T-helper 1 cell treated with Interleukin-12 subunit alpha and Interleukin-12 subunit beta and Interleukin-4 antibody, amounts not matched to agents 30 μg/mL and 1 μg/mL, for 36 hours (primary cell): ENCODE data around the gene GALNT3.

ENCODE experiments used
- H3K27ac Mint-ChIP-seq: one replicate; pipeline ENCODE4 v1.8.0; 2021; ENCODE audit warnings: mild to moderate bottlenecking, mixed read lengths
- H3K27me3 Mint-ChIP-seq: one replicate; pipeline ENCODE4 v1.8.0; 2021; ENCODE audit warnings: low read depth, mixed read lengths
- H3K36me3 Mint-ChIP-seq: one replicate; pipeline ENCODE4 v1.8.0; 2021; ENCODE audit warnings: low read depth, mixed read lengths
- H3K4me1 Mint-ChIP-seq: one replicate; pipeline ENCODE4 v1.8.0; 2021; ENCODE audit warnings: low read depth, mixed read lengths
- H3K4me3 Mint-ChIP-seq: one replicate; pipeline ENCODE4 v1.8.0; 2021; ENCODE audit warnings: mild to moderate bottlenecking, moderate library complexity, mixed read lengths
- H3K9me3 Mint-ChIP-seq: one replicate; pipeline ENCODE4 v1.8.0; 2021; ENCODE audit warnings: mixed read lengths

Gene GALNT3

DNA sequence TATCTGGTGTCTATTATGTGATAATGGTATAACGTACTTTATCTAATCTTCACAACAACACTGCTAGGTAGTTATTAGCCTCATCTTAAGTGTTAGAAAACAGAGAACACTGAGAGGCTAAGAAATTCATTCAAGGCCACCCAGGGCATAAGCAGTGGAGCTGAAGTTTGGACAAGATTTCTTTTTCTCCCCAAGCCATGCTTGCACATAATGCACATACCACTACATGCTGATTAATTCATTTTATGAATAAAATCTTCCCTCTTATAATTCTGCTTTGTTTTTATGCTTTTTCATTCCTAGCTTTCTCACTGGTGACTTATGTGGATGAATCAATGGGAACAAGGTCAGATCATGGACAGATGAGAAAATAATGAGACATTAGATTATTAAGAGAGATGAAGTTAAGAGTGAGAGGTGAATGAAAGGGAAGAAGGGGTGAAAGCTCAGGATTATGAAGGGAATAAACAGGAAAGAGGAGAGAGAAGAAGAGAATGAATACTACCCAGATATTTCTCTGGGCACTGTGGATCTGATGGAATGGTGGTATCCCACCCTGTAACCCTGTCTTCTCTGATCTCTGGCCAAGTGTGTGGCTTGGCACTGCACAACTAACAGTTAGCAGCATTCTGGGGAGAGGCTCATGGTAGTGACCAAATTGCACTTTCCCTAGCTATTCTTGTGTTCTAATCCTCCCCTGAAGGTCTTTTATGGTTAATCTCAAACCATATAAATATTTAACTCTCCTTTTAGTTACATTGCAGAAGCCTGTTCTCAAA lies 17.7 kb upstream of the GALNT3 start:
- H3K27ac Mint-ChIP-seq: no peak overlapping the region
- no peaks in the 10 kb centered on the region for H3K27me3 Mint-ChIP-seq
- H3K36me3 Mint-ChIP-seq: peaks cover 3% of the 10 kb centered on the region
- H3K4me3 Mint-ChIP-seq: no peak overlapping the region
- no peaks in the 10 kb centered on the region for H3K9me3 Mint-ChIP-seq
- H3K4me1 Mint-ChIP-seq: no peaks in the 10 kb centered on the region

- H3K27ac Mint-ChIP-seq: no peak overlapping the region
- H3K4me1 Mint-ChIP-seq: no peaks in the 10 kb centered on the region
- H3K27me3 Mint-ChIP-seq: no peaks in the 10 kb centered on the region
- H3K9me3 Mint-ChIP-seq: no peaks in the 10 kb centered on the region
- peaks cover 3% of the 10 kb centered on the region for H3K36me3 Mint-ChIP-seq
- H3K4me3 Mint-ChIP-seq: no peak overlapping the region
Observed at GRCh38 chr2:165810418-165810817, 16.4 kb upstream of the GALNT3 start.

- Mint-ChIP-seq H3K4me1 (no peaks in the 10 kb centered on the region), H3K27me3 (no peaks in the 10 kb centered on the region), H3K9me3 (peaks cover 7% of the 10 kb centered on the region), H3K36me3 (peaks cover 7% of the 10 kb centered on the region), H3K27ac (no peak overlapping the region), H3K4me3 (no peak overlapping the region)
Observed at GRCh38 chr2:165804719-165805118, 10.7 kb upstream of the GALNT3 start.

- H3K36me3 Mint-ChIP-seq: peaks cover 9% of the 10 kb centered on the region
- H3K4me1 Mint-ChIP-seq: no peaks in the 10 kb centered on the region
- H3K4me3 Mint-ChIP-seq: no peak overlapping the region
- no peaks in the 10 kb centered on the region for H3K27me3 Mint-ChIP-seq
- peaks cover 7% of the 10 kb centered on the region for H3K9me3 Mint-ChIP-seq
- no peak overlapping the region for H3K27ac Mint-ChIP-seq
Observed at GRCh38 chr2:165803123-165803760, 9.2 kb upstream of the GALNT3 start.

DNA sequence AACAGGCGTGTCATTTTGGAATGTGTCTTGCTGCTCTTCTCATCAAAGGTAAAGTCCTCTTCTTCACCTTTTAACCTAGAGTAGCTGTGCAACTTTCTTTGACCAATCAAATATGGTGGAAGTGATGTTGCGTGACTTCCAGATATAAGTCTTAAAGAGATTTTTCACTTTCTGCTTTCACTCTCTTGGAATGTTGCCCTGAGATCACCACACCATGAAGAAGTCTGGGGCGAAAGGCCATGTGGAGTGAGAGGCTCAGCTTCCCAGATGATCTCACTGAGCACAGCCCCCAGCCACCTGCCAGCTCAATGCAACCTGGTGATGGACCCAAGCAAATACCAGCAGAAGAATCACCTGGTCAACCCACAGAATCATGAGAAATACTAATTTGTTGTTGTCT lies 7.1 kb upstream of the GALNT3 start:
- peaks cover 7% of the 10 kb centered on the region for H3K36me3 Mint-ChIP-seq
- no peaks in the 10 kb centered on the region for H3K27me3 Mint-ChIP-seq
- H3K4me3 Mint-ChIP-seq: no peak overlapping the region
- peaks cover 7% of the 10 kb centered on the region for H3K9me3 Mint-ChIP-seq
- peaks cover 4% of the 10 kb centered on the region for H3K4me1 Mint-ChIP-seq
- no peak overlapping the region for H3K27ac Mint-ChIP-seq

- Mint-ChIP-seq H3K4me3 (no peak overlapping the region), H3K9me3 (peaks cover 7% of the 10 kb centered on the region), H3K27me3 (peaks cover 5% of the 10 kb centered on the region), H3K4me1 (peaks cover 26% of the 10 kb centered on the region), H3K36me3 (peaks cover 16% of the 10 kb centered on the region), H3K27ac (no peak overlapping the region)
Observed at GRCh38 chr2:165796819-165797530, 2.9 kb upstream of the GALNT3 start.

DNA sequence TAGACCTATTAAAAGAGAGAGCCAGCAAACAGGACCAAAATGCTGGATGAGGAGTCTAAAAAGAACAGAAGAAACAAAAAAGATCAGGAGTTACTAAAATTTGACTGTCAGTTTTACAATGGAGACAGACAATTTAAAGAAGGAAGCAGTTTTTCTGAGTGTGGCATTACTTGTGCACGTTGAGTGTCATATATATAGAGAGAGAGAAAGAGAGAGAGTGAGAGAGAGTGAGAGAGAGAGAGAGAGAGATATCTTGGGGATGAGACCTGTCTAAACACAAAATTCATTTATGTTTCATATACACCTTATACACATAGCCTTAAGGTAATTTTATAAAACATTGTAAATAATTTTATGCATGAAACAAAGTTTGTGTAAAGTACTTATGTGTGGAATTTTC lies 2.1 kb upstream of the GALNT3 start:
- Mint-ChIP-seq H3K27ac (no peak overlapping the region), H3K9me3 (peaks cover 2% of the 10 kb centered on the region), H3K27me3 (peaks cover 5% of the 10 kb centered on the region), H3K36me3 (peaks cover 20% of the 10 kb centered on the region), H3K4me3 (no peak overlapping the region), H3K4me1 (peaks cover 32% of the 10 kb centered on the region)

DNA sequence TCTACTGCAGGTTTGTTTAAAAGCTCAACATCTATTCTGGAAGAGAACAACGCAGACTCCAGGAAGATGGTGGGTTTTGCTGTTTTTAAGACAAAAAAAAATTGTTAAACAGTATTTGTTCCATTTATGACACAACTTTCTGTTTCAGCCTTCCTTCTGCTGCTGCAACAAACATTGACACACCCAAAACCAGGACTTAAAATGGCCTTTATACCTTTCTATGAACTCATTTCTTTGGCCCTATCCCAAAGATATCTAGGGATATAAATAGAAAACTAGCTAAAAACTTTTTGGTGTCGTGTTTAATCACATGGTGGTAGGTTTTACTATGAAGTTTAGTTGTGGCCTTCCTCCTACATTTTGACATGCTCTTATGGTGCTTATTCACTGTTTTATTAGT lies 964 bp upstream of the GALNT3 start:
- H3K36me3 Mint-ChIP-seq: peaks cover 17% of the 10 kb centered on the region
- peak overlapping the region; percentile 93 for H3K27ac Mint-ChIP-seq
- peak overlapping the region; percentile 90 for H3K4me3 Mint-ChIP-seq

DNA sequence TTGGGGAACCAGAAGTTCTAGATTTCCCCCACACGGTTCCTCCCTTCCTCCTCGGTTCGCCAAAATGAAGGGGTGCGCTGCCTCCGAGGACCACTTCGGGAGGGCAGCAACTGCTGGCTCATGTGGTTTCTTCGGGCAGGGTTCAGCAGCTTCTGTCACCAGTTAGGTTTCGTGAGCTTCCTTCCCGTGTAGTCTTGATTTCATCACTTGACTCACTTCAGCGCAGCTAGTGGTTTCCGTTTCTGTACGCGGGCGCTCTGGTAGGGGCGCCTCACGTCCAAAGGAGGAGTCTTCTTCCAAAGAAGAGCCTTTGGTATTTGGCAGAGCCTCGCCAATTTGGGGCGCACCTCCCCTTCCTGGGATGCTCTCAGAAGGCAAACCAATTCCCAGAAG lies 485 bp upstream of the GALNT3 start:
- Mint-ChIP-seq H3K27me3 (peaks cover 5% of the 10 kb centered on the region), H3K4me3 (peak overlapping the region; percentile 90), H3K9me3 (no peaks in the 10 kb centered on the region), H3K4me1 (peaks cover 32% of the 10 kb centered on the region), H3K27ac (peak overlapping the region; percentile 93), H3K36me3 (peaks cover 15% of the 10 kb centered on the region)

More for the DNA sequence above, 964 bp upstream of the GALNT3 start:
- peaks cover 32% of the 10 kb centered on the region for H3K4me1 Mint-ChIP-seq
- H3K9me3 Mint-ChIP-seq: no peaks in the 10 kb centered on the region
- H3K27me3 Mint-ChIP-seq: peaks cover 5% of the 10 kb centered on the region

- Mint-ChIP-seq H3K27ac (peak overlapping the region; percentile 94), H3K4me3 (peak overlapping the region; percentile 96), H3K9me3 (no peaks in the 10 kb centered on the region)
Observed at GRCh38 chr2:165793161-165793778, 777 bp downstream of the GALNT3 start.

DNA sequence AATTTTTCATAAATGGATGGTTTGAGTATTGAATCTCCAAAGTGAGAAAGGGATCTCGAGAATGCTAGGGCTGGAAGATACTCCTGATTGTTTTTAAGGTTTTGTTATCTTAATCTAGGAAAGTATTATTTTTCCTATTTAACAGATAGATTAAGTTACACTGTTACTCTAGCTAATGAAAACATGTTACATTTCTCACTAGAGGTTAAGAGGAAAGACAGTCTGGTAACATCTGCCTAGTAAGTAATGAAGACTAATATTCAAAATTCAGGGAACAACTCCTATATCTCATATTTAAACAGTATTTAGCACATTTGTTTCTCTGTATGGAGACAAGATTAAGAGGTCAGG lies 2.0 kb downstream of the GALNT3 start:
- Mint-ChIP-seq H3K36me3 (peaks cover 17% of the 10 kb centered on the region), H3K9me3 (no peaks in the 10 kb centered on the region), H3K4me3 (peak overlapping the region; percentile 35), H3K27me3 (peaks cover 5% of the 10 kb centered on the region), H3K4me1 (peaks cover 33% of the 10 kb centered on the region), H3K27ac (no peak overlapping the region)

More at GRCh38 chr2:165793161-165793778, 777 bp downstream of the GALNT3 start:
- H3K36me3 Mint-ChIP-seq: peaks cover 17% of the 10 kb centered on the region
- peaks cover 32% of the 10 kb centered on the region for H3K4me1 Mint-ChIP-seq
- H3K27me3 Mint-ChIP-seq: peaks cover 5% of the 10 kb centered on the region

- H3K4me3 Mint-ChIP-seq: peak overlapping the region; percentile 35
- peaks cover 30% of the 10 kb centered on the region for H3K4me1 Mint-ChIP-seq
- H3K9me3 Mint-ChIP-seq: no peaks in the 10 kb centered on the region
- H3K27me3 Mint-ChIP-seq: peaks cover 5% of the 10 kb centered on the region
- H3K36me3 Mint-ChIP-seq: peaks cover 17% of the 10 kb centered on the region
- H3K27ac Mint-ChIP-seq: no peak overlapping the region
Observed at GRCh38 chr2:165791421-165792103, 2.5 kb downstream of the GALNT3 start.

- no peaks in the 10 kb centered on the region for H3K9me3 Mint-ChIP-seq
- peaks cover 5% of the 10 kb centered on the region for H3K27me3 Mint-ChIP-seq
- H3K27ac Mint-ChIP-seq: no peak overlapping the region
- H3K36me3 Mint-ChIP-seq: peaks cover 18% of the 10 kb centered on the region
- H3K4me1 Mint-ChIP-seq: peaks cover 28% of the 10 kb centered on the region
- H3K4me3 Mint-ChIP-seq: no peak overlapping the region
Observed at GRCh38 chr2:165790466-165790865, 3.6 kb downstream of the GALNT3 start.

DNA sequence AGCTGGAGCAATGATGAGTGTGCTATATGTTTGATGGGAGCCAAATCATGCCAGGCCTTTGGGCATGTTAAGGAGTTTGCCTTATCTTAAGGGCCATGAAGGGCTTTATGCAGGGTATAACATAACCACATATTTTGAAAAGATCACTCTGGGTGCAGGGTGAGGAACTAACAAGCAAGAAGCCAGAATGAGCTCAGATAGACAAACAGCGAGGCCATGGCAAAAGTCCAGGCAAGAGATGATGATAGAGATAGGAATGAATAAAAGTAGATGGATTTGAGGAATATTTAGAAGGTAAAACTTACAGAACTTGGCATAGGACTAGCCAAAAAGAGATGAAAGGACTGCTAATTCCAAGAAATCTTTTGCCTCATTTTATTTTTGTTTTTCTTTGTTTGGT lies 6.7 kb downstream of the GALNT3 start:
- H3K9me3 Mint-ChIP-seq: no peaks in the 10 kb centered on the region
- peaks cover 20% of the 10 kb centered on the region for H3K36me3 Mint-ChIP-seq
- H3K27me3 Mint-ChIP-seq: no peaks in the 10 kb centered on the region
- H3K27ac Mint-ChIP-seq: no peak overlapping the region
- no peak overlapping the region for H3K4me3 Mint-ChIP-seq
- H3K4me1 Mint-ChIP-seq: peaks cover 14% of the 10 kb centered on the region
